MCF 10A (cell line): Measurements from ENCODE around the gene ARHGEF10L. TPM values are rescaled to one million over a fixed set of nuclear protein-coding genes. Genes with fewer than 3 reads are reported as not detected.

Source experiments
- BruUV-seq: library from RNA; stranded (reverse); fragments of 400-500 nt; replicated peaks from 2 replicates; lab custom pipeline; 2021; lab: Mats Ljungman, UMichigan
- CTCF ChIA-PET: fragments of 300-600 bp; sonication (Branson Sonifier 250); formaldehyde crosslinking; extraction: SDS; loops from one replicate; lab custom pipeline; 2021; ENCODE audit warnings: antibody characterized with exemption, inconsistent platforms; lab: Yijun Ruan, JAX
- POLR2A ChIA-PET: fragments of 300-600, 350-650 bp; sonication (Branson Sonifier 250); formaldehyde crosslinking; extraction: SDS; loops from one replicate; lab custom pipeline; 2020; ENCODE audit warnings: antibody characterized with exemption, inconsistent platforms; lab: Yijun Ruan, JAX
- DNase-seq: peaks from one replicate; pipeline ENCODE4 v3.0.0-alpha.2; 2018; ENCODE audit not compliant: unreplicated experiment
- H3K27ac Mint-ChIP-seq: one replicate; pipeline ENCODE4 v1.8.0; 2022; ENCODE audit warnings: mild to moderate bottlenecking, low read depth, mixed read lengths; ENCODE audit not compliant: unreplicated experiment
- H3K27me3 Mint-ChIP-seq: one replicate; pipeline ENCODE4 v1.8.0; 2022; ENCODE audit warnings: mixed read lengths; ENCODE audit not compliant: insufficient read depth, unreplicated experiment
- H3K36me3 Mint-ChIP-seq: one replicate; pipeline ENCODE4 v1.8.0; 2022; ENCODE audit warnings: mild to moderate bottlenecking, moderate library complexity, mixed read lengths; ENCODE audit not compliant: insufficient read depth, unreplicated experiment
- H3K4me1 Mint-ChIP-seq: one replicate; pipeline ENCODE4 v1.8.0; 2022; ENCODE audit warnings: mixed read lengths; ENCODE audit not compliant: insufficient read depth, unreplicated experiment
- H3K4me3 Mint-ChIP-seq: one replicate; pipeline ENCODE4 v1.8.0; 2022; ENCODE audit warnings: mild to moderate bottlenecking, moderate library complexity, mixed read lengths; ENCODE audit not compliant: unreplicated experiment
- H3K9me3 Mint-ChIP-seq: one replicate; pipeline ENCODE4 v1.8.0; 2022; ENCODE audit warnings: mixed read lengths; ENCODE audit not compliant: unreplicated experiment
- CTCF ChIP-seq: fragments of 200-600 bp; IDR thresholded peaks from one replicate; pipeline ENCODE4 v1.8.0; 2022; ENCODE audit warnings: antibody characterized with exemption, mild to moderate bottlenecking; ENCODE audit not compliant: unreplicated experiment
- intact Hi-C: fragments of 100-400 bp; cut with micrococcal nuclease; formaldehyde crosslinking; loops from 2 replicates; pipeline ENCODE4 v1.14.1; 2022
- total RNA-seq: library from RNA; stranded (reverse); gene quantifications from 2 replicates; pipeline ENCODE4 v1.2.3, GENCODE V29; 2022

Gene ARHGEF10L
- total RNA-seq, 1 experiment from 2014 or later, result 5.0 TPM

GRCh38 chr1:17573518-17574041 is 34.1 kb downstream of the ARHGEF10L start:
- DNase-seq, result no peak
- H3K9me3 Mint-ChIP-seq, result no peaks in the 10 kb centered on the region
- H3K4me3 Mint-ChIP-seq, result no peak overlapping the region
- intact Hi-C loops, result no loop called here
- H3K27me3 Mint-ChIP-seq, result no peaks in the 10 kb centered on the region
- H3K36me3 Mint-ChIP-seq, result no peaks in the 10 kb centered on the region
- H3K4me1 Mint-ChIP-seq, result peaks cover 24% of the 10 kb centered on the region
- no peak for TF ChIP-seq CTCF
- no TSS peak for BruUV-seq
- ChIA-PET CTCF (interaction anchor here (0.9 to 1.8 kb wide), 4 partner anchors 9 to 71 kb away, joined by 3 to 7 read pairs (median 4); no protein-coding TSS in a partner anchor), POLR2A (no interaction called here)
- H3K27ac Mint-ChIP-seq, result no peak overlapping the region

GRCh38 chr1:17574516-17574915 is 35.0 kb downstream of the ARHGEF10L start:
- POLR2A ChIA-PET, result no interaction called here

GRCh38 chr1:17575797-17576518 is 36.5 kb downstream of the ARHGEF10L start:
- no peak for TF ChIP-seq CTCF
- peaks cover 5% of the 10 kb centered on the region for H3K36me3 Mint-ChIP-seq
- no peaks in the 10 kb centered on the region for H3K9me3 Mint-ChIP-seq
- no peak overlapping the region for H3K4me3 Mint-ChIP-seq
- BruUV-seq, result no TSS peak
- no peak overlapping the region for H3K27ac Mint-ChIP-seq
- ChIA-PET CTCF (interaction anchor here (0.5 to 0.9 kb wide), 3 partner anchors 31 to 75 kb away, joined by 3 to 6 read pairs (median 3); no protein-coding TSS in a partner anchor), POLR2A (interaction anchor here (0.5 kb wide), 1 partner anchor 21 kb away, joined by 3 read pairs; no protein-coding TSS in a partner anchor)
- DNase-seq, result no peak
- H3K4me1 Mint-ChIP-seq, result peaks cover 14% of the 10 kb centered on the region
- intact Hi-C loops, result no loop called here
- no peaks in the 10 kb centered on the region for H3K27me3 Mint-ChIP-seq

More at GRCh38 chr1:17574516-17574915, 35.0 kb downstream of the ARHGEF10L start:
- Mint-ChIP-seq H3K9me3 (no peaks in the 10 kb centered on the region), H3K4me3 (no peak overlapping the region), H3K36me3 (no peaks in the 10 kb centered on the region), H3K27me3 (no peaks in the 10 kb centered on the region), H3K4me1 (peaks cover 24% of the 10 kb centered on the region), H3K27ac (no peak overlapping the region)
- no peak for DNase-seq
- CTCF ChIA-PET, result interaction anchor here (1.1 to 1.7 kb wide), 2 partner anchors 72 to 80 kb away, joined by 4 to 5 read pairs; no protein-coding TSS in a partner anchor
- BruUV-seq, result no TSS peak
- intact Hi-C loops, result no loop called here
- TF ChIP-seq CTCF, result no peak

GRCh38 chr1:17576519-17576853 is 37.0 kb downstream of the ARHGEF10L start:
- no peak for TF ChIP-seq CTCF
- BruUV-seq, result no TSS peak

More at GRCh38 chr1:17576519-17576853, 37.0 kb downstream of the ARHGEF10L start:
- CTCF ChIA-PET, result interaction anchor here (0.9 kb wide), 1 partner anchor 31 kb away, joined by 3 read pairs; no protein-coding TSS in a partner anchor
- POLR2A ChIA-PET, result no interaction called here
- no peaks in the 10 kb centered on the region for H3K9me3 Mint-ChIP-seq
- H3K36me3 Mint-ChIP-seq, result peaks cover 5% of the 10 kb centered on the region
- no peak overlapping the region for H3K4me3 Mint-ChIP-seq
- intact Hi-C loops, result no loop called here
- no peak for DNase-seq
- H3K4me1 Mint-ChIP-seq, result peaks cover 12% of the 10 kb centered on the region
- no peaks in the 10 kb centered on the region for H3K27me3 Mint-ChIP-seq
- no peak overlapping the region for H3K27ac Mint-ChIP-seq
